Activated CD8-positive, alpha-beta memory T cell treated with anti-CD3 and anti-CD28 coated beads, Interleukin-2, amount 50 U/mL, for 4 hours (primary cell): ENCODE data around the gene IMP4.
A peak's percentile ranks its signal among the peaks of the same experiment; 100 is the strongest.
"Not testable (repeated sequence)": the region's sequence is repeated elsewhere in the genome, so short reads cannot be mapped to it uniquely, and the experiment has no call there.

ENCODE experiments used
- DNase-seq: peaks from one replicate; pipeline ENCODE4 v3.0.0-alpha.2; 2020

IMP4 gene

GRCh38 chr2:130342533-130343275 lies at the start of gene IMP4:
TSS of gene IMP4 (plus strand) at chr2:130342897. CDS start at chr2:130342933, 36 bp downstream.
- peak; percentile 92 for DNase-seq

- DNase-seq, result no peak
These were observed 42.3 kb upstream of the IMP4 start for GRCh38 chr2:130300258-130300969.

GRCh38 chr2:130300970-130301348 lies 41.7 kb upstream of the IMP4 start:
- DNase-seq, result no peak

- DNase-seq, result no peak
These were observed 40.4 kb upstream of the IMP4 start for GRCh38 chr2:130302164-130302886.

- no peak for DNase-seq
These were observed 39.5 kb upstream of the IMP4 start for GRCh38 chr2:130303169-130303568.

- no peak for DNase-seq
These were observed 38.0 kb upstream of the IMP4 start for GRCh38 chr2:130304726-130305125.

GRCh38 chr2:130307850-130308249 lies 34.8 kb upstream of the IMP4 start:
- DNase-seq, result no peak

- DNase-seq, result no peak
These were observed 31.8 kb upstream of the IMP4 start for GRCh38 chr2:130310881-130311280.

- no peak for DNase-seq
These were observed 28.8 kb upstream of the IMP4 start for GRCh38 chr2:130313812-130314334.

GRCh38 chr2:130314377-130314776 lies 28.3 kb upstream of the IMP4 start:
- DNase-seq, result no peak

GRCh38 chr2:130316596-130316995 lies 26.1 kb upstream of the IMP4 start:
- no peak for DNase-seq

GRCh38 chr2:130318906-130319305 lies 23.8 kb upstream of the IMP4 start:
- DNase-seq, result no peak

GRCh38 chr2:130319536-130319935 lies 23.2 kb upstream of the IMP4 start:
- DNase-seq, result no peak

- no peak for DNase-seq
These were observed 14.8 kb upstream of the IMP4 start for GRCh38 chr2:130327703-130328527.

GRCh38 chr2:130328710-130329109 lies 14.0 kb upstream of the IMP4 start:
- DNase-seq, result no peak

- DNase-seq, result peak; percentile 71
These were observed 10.2 kb upstream of the IMP4 start for GRCh38 chr2:130332271-130333073.

GRCh38 chr2:130333253-130333652 lies 9.4 kb upstream of the IMP4 start:
- DNase-seq, result not testable (repeated sequence)

- DNase-seq, result no peak
These were observed 8.7 kb upstream of the IMP4 start for GRCh38 chr2:130334026-130334425.

- no peak for DNase-seq
These were observed 7.5 kb upstream of the IMP4 start for GRCh38 chr2:130335226-130335625.

GRCh38 chr2:130336150-130336876 lies 6.4 kb upstream of the IMP4 start:
- DNase-seq, result no peak
